ENCODE results near the gene STK11.

GRCh38 chr19:1271528-1272422 is 66.2 kb downstream of the STK11 start:
- TF ChIP-seq CTCF (IDR thresholded peaks at IDR 0.05) (no peak), POLR2A (IDR thresholded peaks at IDR 0.05) (no peak)

All from lower leg skin (tissue), 3 donors.